ENCODE results near the gene BCDIN3D. TPM values are rescaled to one million over a fixed set of nuclear protein-coding genes. Genes with fewer than 3 reads are reported as not detected.

BCDIN3D gene
- total and polyA plus RNA-seq, 2 of the 8 experiments (the other 6 are each of a cell fraction or from before 2014, with no cell fraction given): 1.6 to 2.4 TPM

- Histone ChIP-seq H3K27me3 (replicated peaks in 1 of 4; ENCODE audit: control insufficient read depth in 3 of 4, extremely low read depth in 1 of 4, insufficient read depth in 3 of 4, low read length in 3 of 4) (no peaks in the 10 kb centered on the region), H3K4ac (replicated peaks; ENCODE audit: insufficient read length, low read depth, low read length) (no peak overlapping the region), H3K9ac (replicated peaks in 1 of 4; ENCODE audit: extremely low read depth in 1 of 4, low read depth in 3 of 4, low read length in 3 of 4) (no peak overlapping the region), H3K4me2 (ENCODE audit: insufficient read depth in 1 of 2, low read depth in 2 of 2, low read length in 2 of 2) (no peak overlapping the region), H2AFZ (ENCODE audit: low read length) (no peak overlapping the region), H4K20me1 (replicated peaks in 1 of 2; ENCODE audit: control insufficient read depth in 1 of 2, insufficient read depth in 2 of 2, low read length in 2 of 2) (peaks cover 4 to 10% of the 10 kb centered on the region in 2 experiments), H2BK15ac (ENCODE audit: low read length) (no peak overlapping the region), H2BK120ac (replicated peaks; ENCODE audit: low read depth, low read length) (no peak overlapping the region), H2BK20ac (ENCODE audit: low read length) (no peak overlapping the region), H3K23ac (ENCODE audit: insufficient read length) (no peak overlapping the region), H3K23me2 (ENCODE audit: low read depth, low read length) (no peaks in the 10 kb centered on the region; the same call in 1 of the 2 replicates), H2BK5ac (ENCODE audit: low read depth, low read length) (no peak overlapping the region), H3K9me3 (ENCODE audit: insufficient read depth in 2 of 2, low read depth in 1 of 2, low read length in 1 of 2) (no peaks in the 10 kb centered on the region), H3K4me3 (ENCODE audit: extremely low read depth in 1 of 4, insufficient read depth in 2 of 4, low read depth in 3 of 4, low read length in 4 of 4) (no peak overlapping the region), H3K56ac (replicated peaks; ENCODE audit: insufficient read length, low read depth, low read length) (no peak overlapping the region), H3K14ac (ENCODE audit: insufficient read length) (no peak overlapping the region), H3K4me1 (replicated peaks in 1 of 4; ENCODE audit: control insufficient read depth in 3 of 4, insufficient read depth in 4 of 4, low read length in 3 of 4) (peaks cover 9 to 18% (median 14%) of the 10 kb centered on the region in 4 experiments), H2AK5ac (ENCODE audit: low read depth, low read length) (no peak overlapping the region), H4K8ac (ENCODE audit: extremely low read depth, insufficient read depth, low read length) (no peak overlapping the region), H3K18ac (ENCODE audit: extremely low read depth, low read length) (no peak overlapping the region), H2BK12ac (ENCODE audit: low read depth, low read length) (no peak overlapping the region), H3K79me1 (ENCODE audit: low read depth, low read length) (peaks cover 3% of the 10 kb centered on the region; the same call in 1 of the 2 replicates), H4K5ac (ENCODE audit: insufficient read length, low read depth, low read length) (no peak overlapping the region), H4K91ac (replicated peaks; ENCODE audit: insufficient read length, low read length) (no peak overlapping the region), H3K27ac (ENCODE audit: low read depth, low read length) (no peak overlapping the region), H3K36me3 (ENCODE audit: control insufficient read depth in 2 of 4, insufficient read depth in 4 of 4, low read length in 3 of 4) (peaks cover 0 to 37% (median 11%) of the 10 kb centered on the region in 4 experiments; a peak in 6 of 8 replicates), H3K79me2 (ENCODE audit: control insufficient read depth in 1 of 2, insufficient read depth in 2 of 2, low read length in 2 of 2) (peaks cover 0 to 15% of the 10 kb centered on the region in 2 experiments; a peak in 1 of 4 replicates)
- DNase-seq (ENCODE audit: low read depth in 1 of 2, low spot score in 2 of 2) (no peak), FAIRE-seq (no peak)
- ChIA-PET CTCF (ENCODE audit: partially characterized antibody) (interaction anchor here (0.7 to 3.5 kb wide), 8 partner anchors 9 to 41 kb away, joined by 3 to 27 read pairs (median 4); no protein-coding TSS in a partner anchor), POLR2A (ENCODE audit: partially characterized antibody) (interaction anchor here (1.3 to 2.3 kb wide), 5 partner anchors 8 to 63 kb away, joined by 3 to 8 read pairs (median 7); partner anchors contain the start of genes NCKAP5L and TMBIM6)
- WGBS, 2 experiments (ENCODE audit: extremely low coverage in 1 of 2, insufficient coverage in 1 of 2, insufficient read length in 1 of 2, insufficient replicate concordance in 2 of 2, low coverage in 1 of 2, low lambda C conversion rate in 2 of 2, missing lambda C conversion rate in 1 of 2): 91% methylated on average over 7 of the region's 10 CpGs; no CpG with 5 or more reads in 1 of the 2 experiments
- TF ChIP-seq BCL11A (IDR thresholded peaks at IDR 0.05; ENCODE audit: low read depth in 2 of 2, low read length in 2 of 2): no peak
- TF ChIP-seq RBBP5 (IDR thresholded peaks at IDR 0.05; ENCODE audit: borderline replicate concordance, low read depth, low read length): no peak
- no peak for TF ChIP-seq USF2 (IDR thresholded peaks at IDR 0.05; ENCODE audit: low read length)
- no peak for TF ChIP-seq HDAC6 (IDR thresholded peaks at IDR 0.05; ENCODE audit: low read depth, low read length)
- no peak for TF ChIP-seq BACH1 (IDR thresholded peaks at IDR 0.05; ENCODE audit: low read length)
- TF ChIP-seq, protein P1, sequence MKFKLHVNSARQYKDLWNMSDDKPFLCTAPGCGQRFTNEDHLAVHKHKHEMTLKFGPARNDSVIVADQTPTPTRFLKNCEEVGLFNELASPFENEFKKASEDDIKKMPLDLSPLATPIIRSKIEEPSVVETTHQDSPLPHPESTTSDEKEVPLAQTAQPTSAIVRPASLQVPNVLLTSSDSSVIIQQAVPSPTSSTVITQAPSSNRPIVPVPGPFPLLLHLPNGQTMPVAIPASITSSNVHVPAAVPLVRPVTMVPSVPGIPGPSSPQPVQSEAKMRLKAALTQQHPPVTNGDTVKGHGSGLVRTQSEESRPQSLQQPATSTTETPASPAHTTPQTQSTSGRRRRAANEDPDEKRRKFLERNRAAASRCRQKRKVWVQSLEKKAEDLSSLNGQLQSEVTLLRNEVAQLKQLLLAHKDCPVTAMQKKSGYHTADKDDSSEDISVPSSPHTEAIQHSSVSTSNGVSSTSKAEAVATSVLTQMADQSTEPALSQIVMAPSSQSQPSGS (IDR thresholded peaks at IDR 0.05; ENCODE audit: low read length): no peak
- no peak for TF ChIP-seq SIX5 (IDR thresholded peaks at IDR 0.05; ENCODE audit: low read depth, low read length)
- TF ChIP-seq TAF1 (IDR thresholded peaks at IDR 0.05; ENCODE audit: low read depth, low read length): no peak
- TF ChIP-seq CEBPB (IDR thresholded peaks at IDR 0.05; ENCODE audit: low read depth, low read length): no peak
- TF ChIP-seq GTF2F1 (IDR thresholded peaks at IDR 0.05; ENCODE audit: borderline replicate concordance, low read depth, low read length): no peak
- TF ChIP-seq KDM1A (IDR thresholded peaks at IDR 0.05; ENCODE audit: borderline replicate concordance, low read length): no peak
Observed at GRCh38 chr12:49804821-49805220, 38.1 kb downstream of the BCDIN3D start.

Data from H1 (cell line).